GM12865 (cell line): ENCODE results near the gene MPPE1.
"Not testable (repeated sequence)": the region's sequence is repeated elsewhere in the genome, so short reads cannot be mapped to it uniquely, and the experiment has no call there.

Experiments
- DNase-seq: peaks from one replicate; pipeline ENCODE4 v3.0.0; 2010; ENCODE audit warnings: low read depth
- H3K4me3 ChIP-seq: 2 replicates; pipeline ENCODE4 v1.5.1; 2011; ENCODE audit warnings: mild to moderate bottlenecking, low read depth, low read length, control low read depth
- TF ChIP-seq, protein P1 (sequence below): IDR thresholded peaks from 2 replicates; pipeline ENCODE4 v1.5.1; 2011; ENCODE audit warnings: low read length, control low read depth, low read depth, inconsistent platforms; ENCODE audit not compliant: insufficient read depth; ENCODE audit errors: missing control alignments

Gene MPPE1

DNA sequence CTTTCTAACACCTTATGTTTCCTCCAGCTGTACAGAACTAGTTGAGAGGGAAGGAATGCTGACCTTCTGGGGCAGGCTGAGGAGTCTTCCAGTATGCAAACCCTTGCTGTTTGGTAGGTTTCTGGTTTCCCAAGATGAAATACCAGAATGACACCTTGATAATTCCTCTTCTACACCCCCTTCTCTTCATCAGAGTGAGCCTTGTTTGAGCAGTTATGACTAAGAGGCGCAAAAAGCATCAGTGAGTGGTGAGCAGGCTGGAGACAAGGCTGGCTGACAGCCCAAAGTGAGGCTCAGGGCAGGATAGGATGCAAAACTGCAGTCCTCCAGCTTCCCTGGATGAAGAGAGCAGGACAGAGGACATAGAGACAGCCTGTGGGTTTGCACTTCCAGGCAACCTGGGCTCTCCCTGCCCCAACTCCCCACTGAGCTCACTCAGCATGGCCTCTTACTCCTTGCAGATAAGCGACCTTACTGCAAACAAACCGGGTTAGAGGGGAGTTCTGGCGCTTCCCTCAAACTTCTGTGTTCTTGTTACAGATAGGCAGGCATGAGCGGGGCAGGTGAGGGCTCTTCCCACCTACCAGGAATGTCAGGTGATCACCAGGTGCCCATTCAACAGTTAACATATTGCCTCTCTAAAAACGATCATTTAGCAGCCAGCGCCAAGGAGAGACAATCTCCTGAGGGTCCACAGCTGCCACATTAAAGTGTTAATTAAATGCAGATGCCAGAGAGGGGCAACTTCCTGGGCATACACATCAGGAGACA, 5.4 kb downstream of the MPPE1 start:
- TF ChIP-seq, protein P1, sequence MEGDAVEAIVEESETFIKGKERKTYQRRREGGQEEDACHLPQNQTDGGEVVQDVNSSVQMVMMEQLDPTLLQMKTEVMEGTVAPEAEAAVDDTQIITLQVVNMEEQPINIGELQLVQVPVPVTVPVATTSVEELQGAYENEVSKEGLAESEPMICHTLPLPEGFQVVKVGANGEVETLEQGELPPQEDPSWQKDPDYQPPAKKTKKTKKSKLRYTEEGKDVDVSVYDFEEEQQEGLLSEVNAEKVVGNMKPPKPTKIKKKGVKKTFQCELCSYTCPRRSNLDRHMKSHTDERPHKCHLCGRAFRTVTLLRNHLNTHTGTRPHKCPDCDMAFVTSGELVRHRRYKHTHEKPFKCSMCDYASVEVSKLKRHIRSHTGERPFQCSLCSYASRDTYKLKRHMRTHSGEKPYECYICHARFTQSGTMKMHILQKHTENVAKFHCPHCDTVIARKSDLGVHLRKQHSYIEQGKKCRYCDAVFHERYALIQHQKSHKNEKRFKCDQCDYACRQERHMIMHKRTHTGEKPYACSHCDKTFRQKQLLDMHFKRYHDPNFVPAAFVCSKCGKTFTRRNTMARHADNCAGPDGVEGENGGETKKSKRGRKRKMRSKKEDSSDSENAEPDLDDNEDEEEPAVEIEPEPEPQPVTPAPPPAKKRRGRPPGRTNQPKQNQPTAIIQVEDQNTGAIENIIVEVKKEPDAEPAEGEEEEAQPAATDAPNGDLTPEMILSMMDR: no peak
- no peak for DNase-seq

DNA sequence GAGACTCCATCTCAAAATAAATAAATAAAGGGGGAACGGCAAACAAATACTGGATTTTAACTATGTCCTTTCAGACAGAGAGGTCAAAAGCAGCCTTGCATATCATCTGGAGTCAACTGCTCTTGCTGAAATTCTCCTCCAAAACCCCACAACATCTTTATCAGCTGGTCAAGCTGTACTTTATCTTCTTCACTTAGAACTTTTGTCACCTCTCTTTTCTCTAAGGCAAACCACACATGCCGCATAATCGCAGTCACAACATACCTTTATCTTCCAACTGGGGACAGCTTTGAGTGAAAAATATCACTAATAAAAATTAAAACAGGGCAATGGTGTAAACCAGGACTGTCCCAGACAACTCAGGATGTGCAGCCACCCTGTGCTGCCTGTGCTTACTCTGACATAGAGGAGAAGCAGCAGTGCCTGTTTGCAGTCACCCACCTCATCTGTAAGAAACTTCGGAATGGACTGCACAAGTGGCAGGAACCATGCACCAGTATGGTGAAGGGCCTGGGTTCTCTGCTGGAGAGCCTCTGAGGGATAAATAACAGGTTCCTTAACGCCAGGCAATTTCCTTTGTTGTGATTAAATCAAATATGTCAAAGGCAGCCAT, 6.2 kb downstream of the MPPE1 start:
- DNase-seq: no peak
- H3K4me3 ChIP-seq: no peak overlapping the region
- TF ChIP-seq, protein P1: no peak

More for the DNA sequence above, 5.4 kb downstream of the MPPE1 start:
- H3K4me3 ChIP-seq: no peak overlapping the region

DNA sequence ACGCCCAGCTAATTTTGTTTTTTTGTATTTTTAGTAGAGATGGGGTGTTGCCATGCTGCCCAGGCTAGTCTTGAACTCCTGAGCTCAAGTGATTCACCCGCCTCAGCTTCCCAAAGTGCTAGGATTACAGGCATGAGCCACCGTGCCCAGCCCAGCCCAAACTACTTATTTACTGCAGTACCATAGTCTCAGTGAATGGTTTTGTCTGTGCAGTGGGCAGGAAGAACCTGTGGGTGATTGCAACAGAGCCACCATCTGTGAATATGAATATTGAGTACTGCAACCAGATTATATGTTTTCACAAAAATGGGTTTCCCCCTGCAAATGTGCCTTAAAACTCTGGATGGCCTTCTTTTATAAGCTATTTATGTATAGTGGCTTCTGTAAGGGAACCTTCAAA, 9.1 kb downstream of the MPPE1 start:
- DNase-seq: no peak
- H3K4me3 ChIP-seq: no peak overlapping the region
- TF ChIP-seq, protein P1: no peak

DNA sequence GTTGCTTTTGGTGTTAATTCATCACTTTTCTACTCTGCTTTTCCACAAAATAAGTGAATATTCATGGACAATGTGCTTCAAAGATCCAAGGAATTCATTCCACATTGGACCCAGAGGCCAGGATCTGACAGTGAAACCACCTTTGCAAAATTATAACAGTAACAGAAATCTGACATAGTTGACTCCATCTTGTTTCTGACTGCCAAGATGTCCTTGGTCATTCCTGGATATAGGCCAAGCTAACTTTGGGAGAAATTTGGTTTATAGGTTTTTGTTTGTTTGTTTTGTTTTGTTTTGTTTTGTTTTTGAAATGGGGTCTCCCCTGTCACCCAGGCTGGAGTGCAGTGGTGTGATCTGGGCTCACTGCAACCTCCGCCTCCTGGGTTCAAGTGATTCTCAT, 10.3 kb downstream of the MPPE1 start:
- TF ChIP-seq, protein P1: no peak
- no peak overlapping the region for H3K4me3 ChIP-seq
- no peak for DNase-seq

DNA sequence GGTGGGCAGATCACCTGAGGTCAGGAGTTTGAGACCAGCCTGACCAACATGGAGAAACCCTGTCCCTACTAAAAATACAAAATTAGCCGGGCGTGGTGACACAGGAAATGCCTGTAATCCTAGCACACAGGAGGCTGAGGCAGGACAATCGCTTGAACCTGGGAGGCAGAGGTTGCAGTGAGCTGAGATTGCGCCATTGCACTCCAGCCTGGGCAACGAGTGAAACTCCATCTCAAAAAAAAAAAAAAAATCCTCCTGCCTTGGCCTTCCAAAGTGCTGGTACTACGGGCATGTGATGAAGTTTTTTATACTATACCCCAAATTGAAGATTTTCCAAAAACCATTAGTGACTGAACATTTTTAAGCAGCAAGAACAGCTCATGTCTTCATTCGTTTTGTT, 15.7 kb downstream of the MPPE1 start:
- DNase-seq, H3K4me3 ChIP-seq: not testable (repeated sequence)

DNA sequence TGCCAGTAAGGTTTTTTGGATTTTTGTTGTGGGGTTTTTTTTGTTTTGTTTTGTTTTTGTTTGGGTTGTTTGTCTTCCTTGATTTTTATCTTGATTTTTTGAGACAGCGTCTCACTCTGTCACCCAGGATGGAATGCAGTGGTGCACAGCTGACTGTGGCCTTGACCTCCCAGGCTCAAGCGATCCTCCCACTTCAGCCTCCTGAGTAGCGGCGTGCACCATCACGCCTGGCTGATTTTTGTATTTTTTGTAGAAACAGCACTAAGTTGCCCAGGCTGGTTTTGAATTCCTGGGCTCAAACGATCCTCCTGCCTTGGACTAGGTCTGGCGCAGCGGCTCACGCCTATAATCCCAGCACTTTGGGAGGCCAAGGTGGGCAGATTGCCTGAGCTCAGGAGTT, 16.4 kb downstream of the MPPE1 start:
- H3K4me3 ChIP-seq: no peak overlapping the region
- DNase-seq: no peak
- TF ChIP-seq, protein P1: no peak

DNA sequence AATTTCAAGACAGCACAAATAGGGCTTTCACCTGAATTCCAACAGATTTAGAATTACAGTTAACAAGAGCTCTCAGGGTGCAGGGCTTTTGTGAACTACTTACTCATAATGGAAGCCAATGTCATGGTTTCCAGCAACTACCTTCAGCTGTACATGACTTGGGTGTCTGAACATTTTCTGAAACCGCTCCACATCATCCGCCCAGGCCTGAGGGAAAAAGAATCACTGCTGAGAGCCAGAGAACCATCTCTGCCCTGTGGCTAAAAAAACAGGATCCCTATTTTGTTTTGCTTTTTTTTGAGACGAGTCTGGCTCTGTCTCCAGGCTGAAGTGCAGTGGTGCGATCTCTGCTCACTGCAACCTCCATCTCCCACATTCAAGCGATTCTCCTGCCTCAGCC, 18.8 kb downstream of the MPPE1 start:
- H3K4me3 ChIP-seq: no peak overlapping the region
- TF ChIP-seq, protein P1: no peak
- DNase-seq: no peak
